ENCODE measurements around the gene OAS1.

Gene OAS1

DNA sequence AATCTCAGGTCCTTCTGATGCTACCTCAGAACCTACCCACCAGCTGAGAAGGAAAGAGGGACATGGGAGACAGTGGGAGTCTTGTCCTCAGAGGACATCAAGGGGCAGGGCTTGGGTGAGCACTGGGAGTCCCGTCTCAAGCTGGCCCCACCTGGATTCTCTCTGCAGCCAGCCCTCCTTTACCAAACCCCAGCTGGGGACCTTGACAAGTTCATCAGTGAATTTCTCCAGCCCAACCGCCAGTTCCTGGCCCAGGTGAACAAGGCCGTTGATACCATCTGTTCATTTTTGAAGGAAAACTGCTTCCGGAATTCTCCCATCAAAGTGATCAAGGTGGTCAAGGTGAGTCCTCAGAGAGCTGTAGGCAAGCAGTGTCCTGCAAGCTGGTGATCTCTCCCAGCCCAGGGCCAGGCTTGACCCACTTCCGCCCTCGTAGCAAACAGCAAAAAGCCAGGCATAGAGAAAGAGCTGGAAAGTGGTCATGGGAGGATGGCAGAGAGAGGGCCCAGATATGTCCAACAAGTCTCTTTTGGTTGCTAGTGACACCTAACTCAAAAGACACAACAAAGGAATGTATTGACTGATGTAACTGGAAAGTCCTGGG lies 57.4 kb downstream of the OAS1 start:
- DNase-seq (ENCODE audit: low read depth in 2 of 3, low spot score in 2 of 3): no peak

GRCh38 chr12:112964915-112965314 lies 58.2 kb downstream of the OAS1 start:
- DNase-seq (ENCODE audit: low read depth in 2 of 3, low spot score in 2 of 3): no peak

- no peak for DNase-seq (ENCODE audit: low read depth in 2 of 3, low spot score in 2 of 3)
Measured at GRCh38 chr12:112965643-112966042, 58.9 kb downstream of the OAS1 start.

DNA sequence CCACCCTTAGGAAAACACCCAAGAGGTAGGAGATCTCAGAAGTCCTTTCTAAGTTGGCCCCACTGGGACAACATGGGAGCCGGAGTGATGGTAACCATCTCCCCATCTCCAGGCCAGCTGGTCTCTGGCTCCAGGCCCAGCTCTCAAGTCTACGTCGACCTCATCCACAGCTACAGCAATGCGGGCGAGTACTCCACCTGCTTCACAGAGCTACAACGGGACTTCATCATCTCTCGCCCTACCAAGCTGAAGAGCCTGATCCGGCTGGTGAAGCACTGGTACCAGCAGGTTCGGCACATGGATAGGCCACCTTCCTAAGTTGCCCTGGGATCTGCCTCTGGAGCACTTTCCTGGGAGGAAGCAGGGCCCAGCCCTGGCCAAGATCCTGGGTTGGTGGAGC lies 60.5 kb downstream of the OAS1 start:
- no peak for DNase-seq (ENCODE audit: low read depth in 2 of 3, low spot score in 2 of 3)

GRCh38 chr12:112967858-112968257 lies 61.1 kb downstream of the OAS1 start:
- DNase-seq (ENCODE audit: low read depth in 2 of 3, low spot score in 2 of 3): no peak
